IPS-18a (cell line): ENCODE results near the gene SNAP25.

Source experiments
- H3K27ac ChIP-seq: one replicate; pipeline ENCODE4 v1.5.1; 2013; ENCODE audit warnings: low read length
- H3K27me3 ChIP-seq: one replicate; pipeline ENCODE4 v1.6.1; 2013; ENCODE audit warnings: mild to moderate bottlenecking, low read length; ENCODE audit not compliant: control insufficient read depth, insufficient read depth
- H3K36me3 ChIP-seq: one replicate; pipeline ENCODE4 v1.6.1; 2013; ENCODE audit warnings: low read depth, low read length; ENCODE audit not compliant: control insufficient read depth
- H3K4me1 ChIP-seq: one replicate; pipeline ENCODE4 v1.6.1; 2013; ENCODE audit warnings: low read depth, low read length; ENCODE audit not compliant: control insufficient read depth
- H3K4me3 ChIP-seq: one replicate; pipeline ENCODE4 v1.5.1; 2013; ENCODE audit warnings: low read length
- H3K9ac ChIP-seq: one replicate; pipeline ENCODE4 v1.6.1; 2013; ENCODE audit warnings: mild to moderate bottlenecking, low read length, moderate library complexity
- H3K9me3 ChIP-seq: one replicate; pipeline ENCODE4 v1.6.1; 2013; ENCODE audit warnings: low read depth, low read length; ENCODE audit not compliant: control insufficient read depth

Gene SNAP25

DNA sequence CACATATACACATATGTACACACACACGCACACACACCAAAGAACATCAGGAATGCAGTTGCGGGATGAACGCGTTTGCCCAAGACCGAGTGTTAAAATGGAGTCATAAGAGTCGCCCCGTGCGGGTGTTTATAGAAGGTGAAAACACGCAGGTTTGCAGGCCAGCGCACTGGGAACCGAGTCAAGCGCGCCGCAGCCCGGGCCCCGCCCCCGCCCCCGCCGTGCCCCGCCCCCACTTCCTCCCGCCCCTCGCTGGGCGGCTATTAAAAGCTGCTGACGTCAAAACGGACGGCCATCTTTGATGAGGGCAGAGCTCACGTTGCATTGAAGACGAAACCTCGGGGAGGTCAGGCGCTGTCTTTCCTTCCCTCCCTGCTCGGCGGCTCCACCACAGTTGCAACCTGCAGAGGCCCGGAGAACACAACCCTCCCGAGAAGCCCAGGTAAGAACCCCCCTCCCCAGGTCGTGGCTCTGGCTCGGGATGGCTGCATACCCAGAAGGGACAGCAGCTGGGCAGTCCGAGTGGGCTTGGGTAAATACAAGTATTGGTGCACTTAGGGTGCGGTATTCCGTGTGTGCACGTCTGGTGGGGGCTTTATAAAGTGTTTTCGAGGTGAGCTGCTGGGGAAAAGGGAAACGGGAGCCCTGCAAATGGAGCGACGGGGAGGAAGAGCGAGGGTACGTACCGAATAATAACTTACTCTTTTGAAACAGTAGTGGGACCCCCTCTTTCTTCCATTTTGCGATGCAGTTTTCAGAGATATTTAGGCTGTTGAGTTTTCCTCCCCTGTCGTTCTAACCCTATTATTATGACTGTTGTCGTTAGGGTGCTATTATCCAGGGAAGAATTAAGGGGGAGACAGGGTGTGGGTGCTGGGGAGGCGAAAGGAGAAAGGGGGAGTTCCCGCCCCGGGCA, at the start of gene SNAP25:
Gene SNAP25 (plus strand): TSS at position 295 of the 916 bp plus-strand sequence. CDS start 56,662 bp downstream, outside the sequence.
- Histone ChIP-seq H3K27me3 (peaks cover 44% of the 10 kb centered on the region), H3K27ac (no peak within 1 kb of the TSS), H3K36me3 (no peaks in the 10 kb centered on the region), H3K9ac (peak within 1 kb of the TSS; percentile 68), H3K4me1 (peaks cover 9% of the 10 kb centered on the region), H3K4me3 (peak within 1 kb of the TSS; percentile 88), H3K9me3 (no peaks in the 10 kb centered on the region)

DNA sequence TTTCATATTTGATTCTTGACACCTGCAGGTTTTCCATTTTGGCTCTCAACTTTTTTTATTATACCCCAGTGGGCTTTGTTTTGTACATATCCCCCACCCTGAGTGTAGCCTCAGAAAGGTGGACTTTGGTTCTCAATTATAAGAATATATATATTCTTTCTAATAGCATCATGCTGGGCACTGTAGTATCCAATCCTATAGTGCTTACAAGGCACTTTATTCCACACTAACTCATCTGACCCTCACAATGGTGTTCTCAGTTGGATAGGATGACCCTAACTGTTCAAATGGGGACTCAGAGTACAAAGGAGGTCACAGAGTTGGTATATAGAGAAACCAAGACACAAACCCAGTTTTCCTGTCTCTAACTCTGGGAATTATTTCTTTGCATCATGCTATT, 48.9 kb upstream of the SNAP25 start:
- no peak overlapping the region for H3K27ac ChIP-seq
- peaks cover 29% of the 10 kb centered on the region for H3K27me3 ChIP-seq
- H3K9ac ChIP-seq = no peak overlapping the region
- H3K9me3 ChIP-seq = no peaks in the 10 kb centered on the region
- H3K36me3 ChIP-seq = no peaks in the 10 kb centered on the region
- peaks cover 4% of the 10 kb centered on the region for H3K4me1 ChIP-seq
- no peak overlapping the region for H3K4me3 ChIP-seq

DNA sequence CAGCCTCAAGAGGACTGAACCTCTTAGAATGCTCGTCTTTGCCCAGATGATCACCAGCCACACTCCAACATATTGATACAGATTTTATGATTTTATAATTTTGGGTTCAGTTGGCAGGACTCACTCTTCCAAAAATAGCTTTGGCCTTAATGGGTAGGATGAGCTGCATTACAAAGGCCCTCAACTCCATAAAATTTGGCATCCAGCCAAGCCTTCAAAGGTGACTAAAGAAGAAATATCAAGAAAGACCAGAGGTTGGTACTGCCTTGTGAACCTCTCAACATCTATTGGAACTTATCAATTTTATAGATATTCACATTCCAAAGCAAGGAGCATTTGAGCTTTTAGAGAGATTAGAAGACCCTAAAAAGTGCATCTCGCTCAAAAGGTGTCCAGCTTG, 48.4 kb upstream of the SNAP25 start:
- H3K27me3 ChIP-seq = peaks cover 29% of the 10 kb centered on the region
- H3K27ac ChIP-seq = no peak overlapping the region
- no peaks in the 10 kb centered on the region for H3K9me3 ChIP-seq
- H3K4me1 ChIP-seq = peaks cover 4% of the 10 kb centered on the region
- no peak overlapping the region for H3K9ac ChIP-seq
- H3K36me3 ChIP-seq = no peaks in the 10 kb centered on the region
- H3K4me3 ChIP-seq = no peak overlapping the region

GRCh38 chr20:10171864-10172751, 46.5 kb upstream of the SNAP25 start:
- Histone ChIP-seq H3K4me1 (peaks cover 4% of the 10 kb centered on the region), H3K27me3 (peaks cover 29% of the 10 kb centered on the region), H3K9me3 (no peaks in the 10 kb centered on the region), H3K9ac (peak overlapping the region; percentile 30), H3K27ac (no peak overlapping the region), H3K4me3 (peak overlapping the region; percentile 57), H3K36me3 (no peaks in the 10 kb centered on the region)

DNA sequence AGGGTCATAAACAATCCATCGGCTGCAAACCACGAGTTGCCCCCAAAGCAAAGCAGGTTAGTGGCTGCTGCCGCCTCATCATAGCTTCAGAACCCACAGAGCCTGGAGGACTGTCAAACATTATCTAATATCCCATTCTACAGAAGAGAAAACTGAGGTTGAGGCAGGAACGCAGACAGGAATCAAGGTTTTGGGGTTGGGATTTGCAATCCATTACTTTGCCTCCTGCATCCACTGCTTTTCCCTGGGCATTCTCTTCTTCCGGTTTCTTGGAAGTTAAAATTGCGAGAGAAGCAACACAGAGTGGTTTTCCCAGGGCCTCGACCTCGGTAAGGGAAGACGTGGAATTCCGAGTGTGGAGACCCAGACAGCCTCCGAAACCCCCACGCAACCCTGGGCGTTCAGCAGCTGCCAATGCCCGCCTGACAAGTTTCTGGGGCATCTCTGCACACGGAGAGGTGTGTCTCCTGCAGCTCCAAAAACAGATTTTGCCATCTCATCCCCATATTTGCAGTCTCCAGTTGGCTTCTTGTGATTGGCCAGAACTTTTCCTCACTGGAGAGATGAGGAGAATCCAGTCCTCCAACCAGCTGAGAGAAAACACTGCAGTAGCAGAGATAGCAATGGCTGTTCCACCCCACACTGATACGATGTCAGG, 45.5 kb upstream of the SNAP25 start:
- no peaks in the 10 kb centered on the region for H3K9me3 ChIP-seq
- peaks cover 29% of the 10 kb centered on the region for H3K27me3 ChIP-seq
- H3K27ac ChIP-seq = no peak overlapping the region
- no peaks in the 10 kb centered on the region for H3K36me3 ChIP-seq
- peaks cover 4% of the 10 kb centered on the region for H3K4me1 ChIP-seq
- H3K4me3 ChIP-seq = peak overlapping the region; percentile 57
- no peak overlapping the region for H3K9ac ChIP-seq

- Histone ChIP-seq H3K9me3 (no peaks in the 10 kb centered on the region), H3K4me1 (peaks cover 4% of the 10 kb centered on the region), H3K27ac (no peak overlapping the region), H3K4me3 (no peak overlapping the region), H3K27me3 (peaks cover 29% of the 10 kb centered on the region), H3K9ac (no peak overlapping the region), H3K36me3 (no peaks in the 10 kb centered on the region)
These were observed 44.2 kb upstream of the SNAP25 start for GRCh38 chr20:10174400-10174799.

GRCh38 chr20:10177326-10177725, 41.3 kb upstream of the SNAP25 start:
- H3K9ac ChIP-seq = no peak overlapping the region
- no peak overlapping the region for H3K27ac ChIP-seq
- H3K9me3 ChIP-seq = no peaks in the 10 kb centered on the region
- H3K27me3 ChIP-seq = peaks cover 17% of the 10 kb centered on the region
- H3K36me3 ChIP-seq = no peaks in the 10 kb centered on the region
- no peaks in the 10 kb centered on the region for H3K4me1 ChIP-seq
- no peak overlapping the region for H3K4me3 ChIP-seq

GRCh38 chr20:10178091-10178490, 40.5 kb upstream of the SNAP25 start:
- no peaks in the 10 kb centered on the region for H3K4me1 ChIP-seq
- no peak overlapping the region for H3K27ac ChIP-seq
- H3K4me3 ChIP-seq = no peak overlapping the region
- H3K9ac ChIP-seq = no peak overlapping the region
- H3K9me3 ChIP-seq = no peaks in the 10 kb centered on the region
- peaks cover 9% of the 10 kb centered on the region for H3K27me3 ChIP-seq
- no peaks in the 10 kb centered on the region for H3K36me3 ChIP-seq

DNA sequence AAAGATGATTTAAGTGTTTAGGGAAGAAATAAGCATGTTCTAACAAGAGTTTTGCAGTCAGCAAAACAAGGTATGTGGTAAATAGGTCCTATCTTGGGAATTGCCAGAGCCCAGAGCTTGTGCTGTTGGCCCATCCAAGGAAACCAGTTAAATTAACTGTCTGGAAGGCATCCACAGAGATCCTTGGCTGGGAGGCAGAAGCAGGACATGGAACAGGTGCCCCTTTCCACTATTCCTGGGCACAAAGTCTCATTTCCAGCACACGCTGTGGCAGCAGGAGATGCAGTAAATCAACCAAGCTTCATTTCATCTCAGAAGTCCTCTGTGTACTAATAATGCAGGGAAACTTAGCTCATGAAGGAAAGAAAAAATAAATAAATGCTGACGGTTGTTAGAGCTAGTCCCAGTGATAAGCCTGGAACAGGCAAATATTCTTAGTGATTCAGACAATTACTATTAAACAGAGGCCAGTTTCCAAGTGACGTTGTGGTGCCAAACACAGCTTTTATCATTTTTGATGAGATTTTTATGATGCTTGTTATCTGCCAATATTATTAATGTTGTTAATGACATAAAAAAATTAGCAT, 39.8 kb upstream of the SNAP25 start:
- Histone ChIP-seq H3K36me3 (no peaks in the 10 kb centered on the region), H3K9me3 (no peaks in the 10 kb centered on the region), H3K27me3 (peaks cover 2% of the 10 kb centered on the region), H3K4me3 (no peak overlapping the region), H3K4me1 (no peaks in the 10 kb centered on the region), H3K27ac (no peak overlapping the region), H3K9ac (no peak overlapping the region)

GRCh38 chr20:10179574-10180298, 38.9 kb upstream of the SNAP25 start:
- H3K9me3 ChIP-seq = no peaks in the 10 kb centered on the region
- no peaks in the 10 kb centered on the region for H3K27me3 ChIP-seq
- no peaks in the 10 kb centered on the region for H3K4me1 ChIP-seq
- no peak overlapping the region for H3K4me3 ChIP-seq
- no peak overlapping the region for H3K9ac ChIP-seq
- H3K36me3 ChIP-seq = no peaks in the 10 kb centered on the region
- no peak overlapping the region for H3K27ac ChIP-seq
